GM12878 (cell line): ENCODE measurements around the gene FANCD2. TPM values are rescaled to one million over a fixed set of nuclear protein-coding genes. Genes with fewer than 3 reads are reported as not detected.

Experiments used
- ATAC-seq: fragments of 200-7000 bp; cut with Tn5 transposase; 3 replicates; pipeline ENCODE4 v1.9.1; 2020; ENCODE audit warnings: mild to moderate bottlenecking, moderate library complexity
- BruUV-seq: library from RNA; stranded (reverse); fragments of 400-500 nt; replicated peaks from 2 replicates; lab custom pipeline; 2021; lab: Mats Ljungman, UMichigan
- CTCF ChIA-PET: fragments of 300-600 bp; sonication (Branson Sonifier 250); formaldehyde crosslinking; extraction: SDS; loops from one replicate; lab custom pipeline; 2021; ENCODE audit warnings: inconsistent platforms; lab: Yijun Ruan, JAX
- POLR2A ChIA-PET: fragments of 350-600 bp; formaldehyde crosslinking; extraction: SDS; loops from one replicate; lab custom pipeline; 2021; ENCODE audit warnings: inconsistent platforms; lab: Charles Lee
- RAD21 ChIA-PET: fragments of 300-600 bp; sonication (Branson Sonifier 250); formaldehyde crosslinking; loops from one replicate; lab custom pipeline; 2023; ENCODE audit warnings: antibody characterized with exemption; ENCODE audit not compliant: unreplicated experiment; lab: Charles Lee
- SMC1A ChIA-PET: fragments of 300-600 bp; sonication (Branson Sonifier 250); formaldehyde crosslinking; loops from one replicate; lab custom pipeline; 2023; ENCODE audit not compliant: unreplicated experiment, uncharacterized antibody; lab: Charles Lee
- DNase-seq: peaks from one replicate; pipeline ENCODE4 v3.0.0-alpha.2; 2011; ENCODE audit warnings: low read depth, low spot score
- FAIRE-seq: peaks from 3 replicates; lab custom pipeline; 2011; peaks lifted over from hg19 to GRCh38; lab: Jason Lieb, UNC
- H2AFZ ChIP-seq: 2 replicates; pipeline ENCODE4 v1.6.0; 2011; ENCODE audit warnings: low read depth, low read length, control low read depth; ENCODE audit not compliant: control insufficient read depth
- H3K27ac ChIP-seq: 2 replicates; pipeline ENCODE4 v1.5.1; 2011; ENCODE audit warnings: control low read depth; ENCODE audit not compliant: control insufficient read depth, insufficient read depth
- H3K27me3 ChIP-seq, 2 experiments: replicated peaks in 1 of 2; 2 replicates each; pipeline versions ENCODE4 v1.6.0 to v1.6.1; 2011; ENCODE audit warnings: low read length in 1 of 2; ENCODE audit not compliant: control insufficient read depth in 2 of 2, insufficient read depth in 2 of 2
- H3K36me3 ChIP-seq, 2 experiments: 2 replicates each; pipeline ENCODE4 v1.5.1; 2011; ENCODE audit warnings: low read length in 1 of 2; ENCODE audit not compliant: control insufficient read depth in 2 of 2, insufficient read depth in 2 of 2
- H3K4me1 ChIP-seq: 2 replicates; pipeline ENCODE4 v1.6.1; 2011; ENCODE audit warnings: mild to moderate bottlenecking, low read length, moderate library complexity, mixed read lengths; ENCODE audit not compliant: control insufficient read depth, insufficient read depth
- H3K4me2 ChIP-seq: 2 replicates; pipeline ENCODE4 v1.6.0; 2011; ENCODE audit warnings: control low read depth; ENCODE audit not compliant: control insufficient read depth, insufficient read depth
- H3K4me3 ChIP-seq: fragments of 200-600 bp; sonication (generic); 2 replicates; pipeline ENCODE4 v1.5.1; 2016
- H3K79me2 ChIP-seq: 2 replicates; pipeline ENCODE4 v1.6.0; 2011; ENCODE audit warnings: low read length; ENCODE audit not compliant: control insufficient read depth, insufficient read depth
- H3K9ac ChIP-seq: 2 replicates; pipeline ENCODE4 v1.8.0; 2011; ENCODE audit warnings: low read length, control low read depth, mixed read lengths; ENCODE audit not compliant: control insufficient read depth, insufficient read depth
- H3K9me3 ChIP-seq: replicated peaks from 3 replicates; pipeline ENCODE4 v1.5.1; 2011; ENCODE audit warnings: mild to moderate bottlenecking, low read length; ENCODE audit not compliant: control insufficient read depth, insufficient read depth
- H4K20me1 ChIP-seq: 2 replicates; pipeline ENCODE4 v1.6.0; 2011; ENCODE audit not compliant: control insufficient read depth, insufficient read depth
- HDGF ChIP-seq: fragments of 450-650 bp; IDR thresholded peaks from 2 replicates; pipeline ENCODE4 v1.6.1; 2016; ENCODE audit warnings: antibody characterized with exemption
- JUND ChIP-seq: IDR thresholded peaks from 2 replicates; pipeline ENCODE4 v1.6.1; 2012; ENCODE audit warnings: low read depth, mild to moderate bottlenecking, low read length, improper control_type of control experiment, moderate library complexity
- MYB ChIP-seq: fragments of 150-350 bp; IDR thresholded peaks from 2 replicates; pipeline ENCODE4 v1.6.1; 2014; ENCODE audit warnings: mild to moderate bottlenecking, low read depth, low read length, borderline replicate concordance
- NFIC ChIP-seq: IDR thresholded peaks from 2 replicates; pipeline ENCODE4 v1.6.1; 2012; ENCODE audit warnings: low read depth, mild to moderate bottlenecking, inconsistent platforms, low read length, moderate library complexity
- NKRF ChIP-seq: fragments of 450-650 bp; conservative IDR thresholded peaks from 2 replicates; pipeline ENCODE4 v1.6.1; 2017; ENCODE audit warnings: mild to moderate bottlenecking, moderate library complexity
- PBX3 ChIP-seq: IDR thresholded peaks from 2 replicates; pipeline ENCODE4 v1.6.1; 2011; ENCODE audit warnings: mild to moderate bottlenecking, low read depth, low read length, moderate library complexity; ENCODE audit not compliant: insufficient replicate concordance
- RAD51 ChIP-seq: fragments of 450-650 bp; IDR thresholded peaks from 2 replicates; pipeline ENCODE4 v1.6.1; 2016; ENCODE audit warnings: moderate library complexity, mild to moderate bottlenecking, inconsistent platforms
- RELB ChIP-seq: fragments of 450-650 bp; IDR thresholded peaks from 2 replicates; pipeline ENCODE4 v1.6.1; 2017; ENCODE audit warnings: low read depth, mild to moderate bottlenecking, moderate library complexity
- SIN3A ChIP-seq: IDR thresholded peaks from 2 replicates; pipeline ENCODE4 v1.6.1; 2012; ENCODE audit warnings: low read depth, low read length, improper control_type of control experiment
- SMAD5 ChIP-seq: IDR thresholded peaks from 2 replicates; pipeline ENCODE4 v1.6.1; 2016; ENCODE audit warnings: antibody characterized with exemption, low read depth
- STAT3 ChIP-seq: IDR thresholded peaks from 2 replicates; pipeline ENCODE4 v1.6.1; 2011; ENCODE audit warnings: low read depth, low read length, improper control_type of control experiment
- SUPT20H ChIP-seq: IDR thresholded peaks from 2 replicates; pipeline ENCODE4 v1.6.1; 2011; ENCODE audit warnings: low read depth, mild to moderate bottlenecking, low read length, moderate library complexity, borderline replicate concordance; ENCODE audit not compliant: control insufficient read depth
- TCF12 ChIP-seq: IDR thresholded peaks from 2 replicates; pipeline ENCODE4 v1.6.1; 2011; ENCODE audit warnings: low read depth, mild to moderate bottlenecking, low read length
- ZNF384 ChIP-seq: IDR thresholded peaks from 2 replicates; pipeline ENCODE4 v1.6.1; 2012; ENCODE audit warnings: low read depth, mild to moderate bottlenecking, low read length, improper control_type of control experiment, borderline replicate concordance
- WGBS: methylation state at CpG from one replicate; pipeline ENCODE4 v1.1.6; 2016; ENCODE audit warnings: low lambda C conversion rate; ENCODE audit not compliant: insufficient replicate concordance, insufficient coverage; ENCODE audit errors: missing lambda C conversion rate; 5-methylcytosine and 5-hydroxymethylcytosine counted together
- in situ Hi-C: fragments of 300-500 bp; cut with MboI; formaldehyde crosslinking; loops from 9 replicates; pipeline ENCODE4 v1.14.3; 2018; ENCODE audit warnings: mixed read lengths
- intact Hi-C: fragments of 100-400 bp; cut with micrococcal nuclease; formaldehyde crosslinking; loops from one replicate; pipeline ENCODE4 v1.14.2; 2022; ENCODE audit not compliant: unreplicated experiment
- polyA plus RNA-seq, 11 experiments: library from polyadenylated mRNA; depleted of rRNA in 4 of 11; unstranded in 6 of 11; stranded (reverse) in 5 of 11; fragments of >200 nt; fragmentation: Nextera tagmentation in 4 of 11; fragmentation: Illumina TruSeq in 1 of 11; extraction: Ambion mirVana in 4 of 11; extraction: Trizol in 1 of 11; gene quantifications; 1 replicate in 1 of 11; 2 replicates in 10 of 11; pipeline versions ENCODE4 v1.2.1 to v1.2.3, GENCODE V29; 2011 to 2016; ENCODE audit warnings: inconsistent platforms in 2 of 11, missing spikeins in 2 of 11, low read depth in 1 of 11
- total RNA-seq, 4 experiments: library from RNA; depleted of rRNA in 3 of 4; stranded (reverse); fragments of >200 nt in 3 of 4; fragmentation: Illumina TruSeq in 1 of 4; extraction: Trizol in 1 of 4; gene quantifications; 2 replicates each; pipeline versions ENCODE4 v1.2.1 to v1.2.3, GENCODE V29; 2013 to 2021

The FANCD2 gene
- total and polyA plus RNA-seq, 10 of the 15 experiments (the other 5 are each of a cell fraction or from before 2014, with no cell fraction given): 37.9 to 72.8 (median 56.2) TPM

GRCh38 chr3:10010878-10011465 is 15.3 kb upstream of the FANCD2 start (continued):
- TF ChIP-seq PBX3 (peak; percentile 76), NKRF (peak; percentile 54), MYB (no peak), RAD51 (no peak), STAT3 (no peak), SIN3A (peak; percentile 87)

- FAIRE-seq: no peak
- ATAC-seq: no peak
- intact Hi-C loops (no loop called here), in situ Hi-C loops (no loop called here)
- H3K4me1 ChIP-seq: peaks cover 3% of the 10 kb centered on the region
- CTCF ChIA-PET: no interaction called here
- SMC1A ChIA-PET: interaction anchor here (0.6 to 1.1 kb wide), 3 partner anchors 14 to 262 kb away, joined by 3 to 4 read pairs (median 3); partner anchors contain the start of genes FANCD2 and OGG1
- H3K27ac ChIP-seq: no peak overlapping the region
- H3K4me2 ChIP-seq: peak overlapping the region; percentile 93; the same call in 1 of the 2 replicates
- no peaks in the 10 kb centered on the region for H3K79me2 ChIP-seq
- no peak overlapping the region for H3K9ac ChIP-seq
- no peaks in the 10 kb centered on the region; a peak in 1 of 4 replicates for H3K36me3 ChIP-seq
- DNase-seq: no peak
- H2AFZ ChIP-seq: no peak overlapping the region
- no peaks in the 10 kb centered on the region for H4K20me1 ChIP-seq
- POLR2A ChIA-PET: interaction anchor here (1.0 to 1.1 kb wide), 2 partner anchors 14 to 24 kb away, joined by 4 to 5 read pairs; partner anchors contain the start of gene FANCD2
- no peaks in the 10 kb centered on the region for H3K9me3 ChIP-seq
- RAD21 ChIA-PET: interaction anchor here (1.0 to 1.7 kb wide), 4 partner anchors 25 to 105 kb away, joined by 3 to 8 read pairs (median 4); partner anchors contain the start of genes CRELD1 and EMC3
- H3K27me3 ChIP-seq: no peaks in the 10 kb centered on the region
- BruUV-seq: no TSS peak
- H3K4me3 ChIP-seq: no peak overlapping the region; the same call in 1 of the 2 replicates
- whole genome bisulfite sequencing: 77% methylated on average over 8 of the region's 8 CpGs
- TF ChIP-seq RELB (no peak), TCF12 (no peak), NFIC (no peak), SUPT20H (no peak), HDGF (no peak), ZNF384 (no peak), JUND (no peak), SMAD5 (no peak)
Observed at GRCh38 chr3:10011631-10012030, 14.6 kb upstream of the FANCD2 start.
